Medulla oblongata (tissue), 1 donor: ENCODE measurements around the gene GCC2.
A peak's percentile ranks its signal among the peaks of the same experiment; 100 is the strongest.
"Not testable (repeated sequence)": the region's sequence is repeated elsewhere in the genome, so short reads cannot be mapped to it uniquely, and the experiment has no call there.

Experiments used
- DNase-seq: peaks from one replicate; pipeline ENCODE4 v3.0.0-alpha.2; 2015; ENCODE audit errors: extremely low spot score

Gene GCC2

GRCh38 chr2:108444941-108445840, 3.8 kb upstream of the GCC2 start:
- DNase-seq, result no peak

- no peak for DNase-seq
Measured at GRCh38 chr2:108446703-108447102, 2.3 kb upstream of the GCC2 start.

GRCh38 chr2:108447947-108448677, 894 bp upstream of the GCC2 start:
- DNase-seq, result peak; percentile 4

GRCh38 chr2:108449410-108450130, 564 bp downstream of the GCC2 start:
- DNase-seq, result peak; percentile 22

- no peak for DNase-seq
Measured at GRCh38 chr2:108450863-108451262, 1.9 kb downstream of the GCC2 start.

GRCh38 chr2:108451976-108452375, 3.0 kb downstream of the GCC2 start:
- DNase-seq, result no peak

- not testable (repeated sequence) for DNase-seq
Measured at GRCh38 chr2:108453530-108453929, 4.5 kb downstream of the GCC2 start.

- DNase-seq, result no peak
Measured at GRCh38 chr2:108454440-108454839, 5.4 kb downstream of the GCC2 start.

- no peak for DNase-seq
Measured at GRCh38 chr2:108455571-108455970, 6.6 kb downstream of the GCC2 start.

- DNase-seq, result no peak
Measured at GRCh38 chr2:108458082-108458481, 9.1 kb downstream of the GCC2 start.

GRCh38 chr2:108459441-108459840, 10.4 kb downstream of the GCC2 start:
- no peak for DNase-seq

- no peak for DNase-seq
Measured at GRCh38 chr2:108460345-108461037, 11.5 kb downstream of the GCC2 start.

- no peak for DNase-seq
Measured at GRCh38 chr2:108477099-108477498, 28.1 kb downstream of the GCC2 start.

GRCh38 chr2:108485253-108485652, 36.2 kb downstream of the GCC2 start:
- no peak for DNase-seq

- DNase-seq, result no peak
Measured at GRCh38 chr2:108490506-108491122, 41.6 kb downstream of the GCC2 start.

GRCh38 chr2:108491848-108492247, 42.8 kb downstream of the GCC2 start:
- no peak for DNase-seq

GRCh38 chr2:108492364-108492763, 43.4 kb downstream of the GCC2 start:
- no peak for DNase-seq

GRCh38 chr2:108496167-108496566, 47.2 kb downstream of the GCC2 start:
- not testable (repeated sequence) for DNase-seq

- not testable (repeated sequence) for DNase-seq
Measured at GRCh38 chr2:108507620-108508019, 58.6 kb downstream of the GCC2 start.

- not testable (repeated sequence) for DNase-seq
Measured at GRCh38 chr2:108512431-108512830, 63.4 kb downstream of the GCC2 start.

- DNase-seq, result not testable (repeated sequence)
Measured at GRCh38 chr2:108514478-108514877, 65.5 kb downstream of the GCC2 start.
